H9 (cell line): Measurements from ENCODE around the gene SLC4A5. TPM values are rescaled to one million over a fixed set of nuclear protein-coding genes. Genes with fewer than 3 reads are reported as not detected.
A peak's percentile ranks its signal among the peaks of the same experiment; 100 is the strongest.

Experiments used
- DNase-seq: peaks from one replicate; pipeline ENCODE4 v3.0.0-alpha.2; 2017
- H2AFZ ChIP-seq: one replicate; pipeline ENCODE4 v1.6.1; 2013; ENCODE audit warnings: mild to moderate bottlenecking, low read length, control low read depth, moderate library complexity
- H2AK5ac ChIP-seq: 2 replicates; pipeline ENCODE4 v1.6.1; 2013; ENCODE audit warnings: low read length, control low read depth, mixed read lengths; ENCODE audit not compliant: insufficient read length
- H2BK120ac ChIP-seq: one replicate; pipeline ENCODE4 v1.6.1; 2013; ENCODE audit warnings: low read depth, mild to moderate bottlenecking, low read length, control low read depth, inconsistent platforms; ENCODE audit not compliant: poor library complexity, severe bottlenecking
- H2BK12ac ChIP-seq: 2 replicates; pipeline ENCODE4 v1.6.1; 2013; ENCODE audit warnings: low read length, control low read depth, mixed read lengths, low read depth; ENCODE audit not compliant: insufficient read length
- H2BK15ac ChIP-seq: 2 replicates; pipeline ENCODE4 v1.6.1; 2013; ENCODE audit warnings: low read depth, low read length, control low read depth
- H2BK20ac ChIP-seq: one replicate; pipeline ENCODE4 v1.6.1; 2013; ENCODE audit warnings: low read depth, mild to moderate bottlenecking, low read length, control low read depth, inconsistent platforms; ENCODE audit not compliant: poor library complexity, severe bottlenecking
- H2BK5ac ChIP-seq: 2 replicates; pipeline ENCODE4 v1.6.1; 2013; ENCODE audit warnings: low read length, control low read depth, mixed read lengths; ENCODE audit not compliant: insufficient read length
- H3K14ac ChIP-seq: 2 replicates; pipeline ENCODE4 v1.6.1; 2013; ENCODE audit warnings: low read length, control low read depth; ENCODE audit not compliant: insufficient read depth
- H3K18ac ChIP-seq: 2 replicates; pipeline ENCODE4 v1.6.1; 2013; ENCODE audit warnings: low read depth, mild to moderate bottlenecking, mixed read lengths, low read length, control low read depth; ENCODE audit not compliant: insufficient read length
- H3K23ac ChIP-seq: 2 replicates; pipeline ENCODE4 v1.6.1; 2013; ENCODE audit warnings: low read length, control low read depth, mixed read lengths, low read depth; ENCODE audit not compliant: insufficient read length
- H3K23me2 ChIP-seq: 2 replicates; pipeline ENCODE4 v1.6.1; 2013; ENCODE audit warnings: low read depth, mild to moderate bottlenecking, mixed read lengths, low read length, control low read depth; ENCODE audit not compliant: insufficient read length, poor library complexity, severe bottlenecking
- H3K27ac ChIP-seq: 2 replicates; pipeline ENCODE4 v1.5.1; 2013; ENCODE audit warnings: low read length, control low read depth, mixed read lengths, low read depth; ENCODE audit not compliant: insufficient read length
- H3K27me3 ChIP-seq: 2 replicates; pipeline ENCODE4 v1.6.1; 2013; ENCODE audit warnings: low read length, control low read depth, inconsistent platforms; ENCODE audit not compliant: insufficient read depth
- H3K4ac ChIP-seq: 2 replicates; pipeline ENCODE4 v1.6.1; 2013; ENCODE audit warnings: low read depth, mild to moderate bottlenecking, control low read depth, inconsistent platforms, low read length, moderate library complexity
- H3K4me1 ChIP-seq: 2 replicates; pipeline ENCODE4 v1.6.1; 2013; ENCODE audit warnings: low read length, control low read depth, inconsistent platforms; ENCODE audit not compliant: insufficient read depth
- H3K4me2 ChIP-seq: 2 replicates; pipeline ENCODE4 v1.6.1; 2013; ENCODE audit warnings: low read length, control low read depth, mixed read lengths; ENCODE audit not compliant: insufficient read length, insufficient read depth
- H3K56ac ChIP-seq: 2 replicates; pipeline ENCODE4 v1.6.1; 2013; ENCODE audit warnings: low read depth, mild to moderate bottlenecking, mixed read lengths, low read length, control low read depth; ENCODE audit not compliant: insufficient read length
- H3K79me1 ChIP-seq: 2 replicates; pipeline ENCODE4 v1.6.1; 2013; ENCODE audit warnings: low read depth, mild to moderate bottlenecking, moderate library complexity, low read length, control low read depth, inconsistent platforms; ENCODE audit not compliant: insufficient read depth, poor library complexity, severe bottlenecking
- H3K79me2 ChIP-seq: 2 replicates; pipeline ENCODE4 v1.6.1; 2013; ENCODE audit warnings: low read length, control low read depth, inconsistent platforms; ENCODE audit not compliant: insufficient read depth
- H3K9ac ChIP-seq: 2 replicates; pipeline ENCODE4 v1.6.1; 2013; ENCODE audit warnings: low read length, control low read depth, mixed read lengths; ENCODE audit not compliant: insufficient read length; ENCODE audit errors: extremely low read depth
- H3K9me3 ChIP-seq: one replicate; pipeline ENCODE4 v1.6.1; 2013; ENCODE audit warnings: low read depth, low read length, inconsistent platforms; ENCODE audit not compliant: control insufficient read depth
- H3T11ph ChIP-seq: one replicate; pipeline ENCODE4 v1.6.1; 2013; ENCODE audit warnings: mild to moderate bottlenecking, low read length, control low read depth, inconsistent platforms
- H4K20me1 ChIP-seq: one replicate; pipeline ENCODE4 v1.6.1; 2013; ENCODE audit not compliant: control insufficient read depth, insufficient read length, insufficient read depth
- H4K5ac ChIP-seq: 2 replicates; pipeline ENCODE4 v1.6.1; 2013; ENCODE audit warnings: low read depth, mild to moderate bottlenecking, mixed read lengths, low read length, control low read depth; ENCODE audit not compliant: insufficient read length
- H4K8ac ChIP-seq: replicated peaks from 2 replicates; pipeline ENCODE4 v1.6.1; 2013; ENCODE audit warnings: low read length, control low read depth, mixed read lengths, low read depth; ENCODE audit not compliant: insufficient read length
- H4K91ac ChIP-seq: 2 replicates; pipeline ENCODE4 v1.6.1; 2013; ENCODE audit warnings: low read depth, mild to moderate bottlenecking, moderate library complexity, mixed read lengths, low read length, control low read depth; ENCODE audit not compliant: insufficient read length
- H3K27ac Mint-ChIP-seq, 3 experiments: 2 replicates in 2 of 3; 3 replicates in 1 of 3; pipeline ENCODE4 v1.8.0; 2020 to 2021; ENCODE audit warnings: mixed read lengths in 3 of 3, mild to moderate bottlenecking in 1 of 3, moderate library complexity in 1 of 3
- H3K27me3 Mint-ChIP-seq: 2 replicates; pipeline ENCODE4 v1.8.0; 2021; ENCODE audit warnings: low read depth, mild to moderate bottlenecking, moderate library complexity, mixed read lengths
- H3K36me3 Mint-ChIP-seq, 3 experiments: 2 replicates in 2 of 3; 3 replicates in 1 of 3; pipeline ENCODE4 v1.8.0; 2020 to 2021; ENCODE audit warnings: low read depth in 3 of 3, mixed read lengths in 3 of 3; ENCODE audit not compliant: insufficient read depth in 1 of 3
- H3K4me1 Mint-ChIP-seq, 2 experiments: 2 replicates each; pipeline ENCODE4 v1.8.0; 2020; ENCODE audit warnings: mixed read lengths in 2 of 2
- H3K4me3 Mint-ChIP-seq, 2 experiments: 2 replicates in 1 of 2; 3 replicates in 1 of 2; pipeline ENCODE4 v1.8.0; 2020 to 2021; ENCODE audit warnings: mild to moderate bottlenecking in 2 of 2, mixed read lengths in 2 of 2, moderate library complexity in 1 of 2
- H3K9me3 Mint-ChIP-seq, 2 experiments: 2 replicates in 1 of 2; 3 replicates in 1 of 2; pipeline ENCODE4 v1.8.0; 2020; ENCODE audit warnings: mild to moderate bottlenecking in 2 of 2, mixed read lengths in 2 of 2, moderate library complexity in 1 of 2
- CTCF ChIP-seq: fragments of 200-600 bp; sonication (generic); conservative IDR thresholded peaks from 3 replicates; pipeline ENCODE4 v1.8.0; 2021; ENCODE audit warnings: antibody characterized with exemption, mild to moderate bottlenecking
- WGBS: extraction: QIAGEN DNeasy Blood & Tissue Kit; methylation state at CpG from one replicate; pipeline ENCODE4 v1.1.7; 2013; ENCODE audit warnings: missing lambda C conversion rate, low lambda C conversion rate, mixed read lengths; ENCODE audit not compliant: insufficient read length; ENCODE audit errors: extremely low coverage; 5-methylcytosine and 5-hydroxymethylcytosine counted together
- total RNA-seq: library from RNA; stranded (reverse); gene quantifications from 2 replicates; pipeline ENCODE4 v1.2.1, GENCODE V29; 2021

SLC4A5 gene
- total RNA-seq, 1 experiment from 2014 or later, result 0.50 TPM

- no peak overlapping the region for H4K91ac ChIP-seq
- H3K79me2 ChIP-seq, result no peaks in the 10 kb centered on the region
- no peaks in the 10 kb centered on the region for H4K20me1 ChIP-seq
- no peaks in the 10 kb centered on the region for H3K9me3 Mint-ChIP-seq
- no peak overlapping the region for H2BK20ac ChIP-seq
- H3T11ph ChIP-seq, result no peak overlapping the region
- H4K5ac ChIP-seq, result no peak overlapping the region
- no peak overlapping the region for H3K14ac ChIP-seq
- no peaks in the 10 kb centered on the region for H3K79me1 ChIP-seq
- no peak overlapping the region for H3K4ac ChIP-seq
- no peaks in the 10 kb centered on the region for H3K36me3 Mint-ChIP-seq
- H3K4me1 Mint-ChIP-seq, result peaks cover 21 to 22% of the 10 kb centered on the region in 2 experiments
- H2BK12ac ChIP-seq, result no peak overlapping the region
- no peaks in the 10 kb centered on the region for H3K27me3 ChIP-seq
- H2AFZ ChIP-seq, result no peak overlapping the region
- H3K4me2 ChIP-seq, result no peak overlapping the region
- peak; percentile 75 for TF ChIP-seq CTCF
- H2AK5ac ChIP-seq, result no peak overlapping the region
- H3K27me3 Mint-ChIP-seq, result peaks cover 2% of the 10 kb centered on the region
- no peak overlapping the region for H3K27ac ChIP-seq
- no peak overlapping the region for H3K18ac ChIP-seq
- no peaks in the 10 kb centered on the region for H3K23me2 ChIP-seq
- WGBS, result no CpG with 5 or more reads among the region's 6 CpGs
- no peak overlapping the region for H2BK120ac ChIP-seq
- H2BK15ac ChIP-seq, result no peak overlapping the region
- no peak overlapping the region for H4K8ac ChIP-seq
- H3K9me3 ChIP-seq, result no peaks in the 10 kb centered on the region
- no peak overlapping the region for H2BK5ac ChIP-seq
- peak; percentile 86 for DNase-seq
- peak overlapping the region in 2 of 3 experiments; percentile 54 to 61; a peak in 4 of 7 replicates for H3K27ac Mint-ChIP-seq
- no peaks in the 10 kb centered on the region for H3K4me1 ChIP-seq
- H3K23ac ChIP-seq, result no peak overlapping the region
- no peak overlapping the region for H3K56ac ChIP-seq
- 0 out of 5 replicates have a peak overlapping the region, but pooled peaks of 1 of the 2 experiments have one; percentile 0 for H3K4me3 Mint-ChIP-seq
- no peak overlapping the region for H3K9ac ChIP-seq
Observed at GRCh38 chr2:74261204-74261864, 81.9 kb downstream of the SLC4A5 start.
